Fibroblast of gingiva (primary cell): ENCODE data around the gene ZC3H10.
"Not testable (repeated sequence)": the region's sequence is repeated elsewhere in the genome, so short reads cannot be mapped to it uniquely, and the experiment has no call there.

Experiments used
- DNase-seq: peaks from one replicate; pipeline ENCODE4 v3.0.0-alpha.2; 2011; ENCODE audit warnings: low read depth

ZC3H10 gene, protein sequence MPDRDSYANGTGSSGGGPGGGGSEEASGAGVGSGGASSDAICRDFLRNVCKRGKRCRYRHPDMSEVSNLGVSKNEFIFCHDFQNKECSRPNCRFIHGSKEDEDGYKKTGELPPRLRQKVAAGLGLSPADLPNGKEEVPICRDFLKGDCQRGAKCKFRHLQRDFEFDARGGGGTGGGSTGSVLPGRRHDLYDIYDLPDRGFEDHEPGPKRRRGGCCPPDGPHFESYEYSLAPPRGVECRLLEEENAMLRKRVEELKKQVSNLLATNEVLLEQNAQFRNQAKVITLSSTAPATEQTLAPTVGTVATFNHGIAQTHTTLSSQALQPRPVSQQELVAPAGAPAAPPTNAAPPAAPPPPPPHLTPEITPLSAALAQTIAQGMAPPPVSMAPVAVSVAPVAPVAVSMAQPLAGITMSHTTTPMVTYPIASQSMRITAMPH

DNA sequence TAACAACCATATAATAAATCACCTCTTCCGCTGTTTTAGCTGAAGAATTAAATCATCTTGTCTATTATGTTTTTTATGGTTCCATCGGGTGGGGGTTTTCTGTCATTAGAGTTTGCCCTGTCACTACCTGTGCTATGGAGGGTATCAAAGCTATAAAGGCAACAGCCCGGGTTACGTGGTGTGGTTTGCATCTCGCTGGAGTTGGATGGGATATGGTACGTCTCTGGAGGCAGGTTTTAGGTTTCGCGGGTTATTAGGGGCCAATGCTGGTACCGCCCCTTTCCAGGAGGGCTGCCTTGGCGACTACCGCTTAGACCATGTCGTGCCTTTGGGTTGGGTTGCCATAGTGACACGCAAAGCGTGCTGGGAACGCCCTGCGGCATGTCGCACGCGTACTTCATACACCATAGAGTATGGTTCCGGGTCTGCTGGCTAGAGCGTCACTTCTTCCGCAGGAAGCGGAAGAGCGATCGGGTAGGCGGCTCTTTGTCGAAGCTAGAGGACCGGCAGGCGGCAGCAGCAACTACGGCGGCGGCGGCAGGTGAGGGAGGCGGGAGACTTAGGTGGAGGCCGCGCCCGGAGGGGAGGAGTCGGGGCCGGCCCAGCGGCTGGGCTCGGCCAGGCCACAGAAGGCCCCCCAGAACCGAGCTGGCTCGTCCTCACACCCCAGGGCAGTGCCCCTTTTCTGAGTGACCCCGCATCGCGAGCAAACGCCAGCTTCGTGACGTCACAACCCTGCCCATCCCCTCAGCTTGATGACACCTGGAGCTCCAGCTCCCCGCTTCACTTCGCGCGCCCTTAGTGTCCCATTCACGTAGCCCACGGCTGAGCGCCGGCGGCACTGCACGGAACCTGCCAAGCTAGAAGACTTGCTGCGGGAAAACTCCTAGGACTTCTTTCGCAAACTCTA lies at the start of gene ZC3H10:
Gene ZC3H10 (plus strand): TSS at position 489 of the 910 bp plus-strand sequence. CDS start 2,297 bp downstream, outside the sequence.
- peak; percentile 100 for DNase-seq

DNA sequence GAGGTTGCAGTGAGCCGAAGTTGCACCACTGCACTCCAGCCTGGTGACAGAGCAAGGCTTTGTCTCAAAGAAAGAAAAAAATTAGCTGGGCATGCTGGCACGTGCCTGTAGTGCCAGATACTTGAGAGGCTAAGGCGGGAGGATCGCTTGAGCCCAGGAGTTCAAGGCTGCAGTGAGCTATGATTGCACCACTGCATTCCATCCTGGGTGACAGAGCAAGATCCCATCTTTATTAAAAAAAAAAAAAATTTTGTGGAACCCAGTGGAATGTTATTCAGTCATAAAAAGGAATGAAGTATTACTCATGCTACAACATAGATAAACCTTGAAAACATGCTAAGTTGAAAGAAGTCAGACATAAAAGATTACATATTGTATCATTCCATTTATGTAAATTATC lies 46.4 kb upstream of the ZC3H10 start:
- peak; percentile 42 for DNase-seq

DNA sequence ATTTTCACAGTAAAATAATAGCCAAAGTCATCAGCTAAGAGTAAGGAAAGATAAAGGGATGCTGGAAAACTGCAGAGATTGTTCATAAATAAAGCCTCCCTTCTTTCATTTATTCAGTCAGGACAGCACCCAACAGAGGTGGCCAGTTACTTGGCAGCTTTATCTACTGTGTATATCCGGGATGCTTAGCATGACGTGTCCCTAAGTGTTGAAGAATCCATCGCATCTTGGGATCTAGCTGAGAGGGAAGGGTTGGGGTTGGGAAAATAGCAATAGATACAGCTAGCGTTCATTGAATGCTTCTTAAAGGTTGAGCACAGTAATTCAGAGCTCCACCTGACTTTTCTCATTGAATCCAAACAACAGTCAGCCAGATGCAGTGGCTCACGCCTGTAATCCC lies 43.7 kb upstream of the ZC3H10 start:
- no peak for DNase-seq

DNA sequence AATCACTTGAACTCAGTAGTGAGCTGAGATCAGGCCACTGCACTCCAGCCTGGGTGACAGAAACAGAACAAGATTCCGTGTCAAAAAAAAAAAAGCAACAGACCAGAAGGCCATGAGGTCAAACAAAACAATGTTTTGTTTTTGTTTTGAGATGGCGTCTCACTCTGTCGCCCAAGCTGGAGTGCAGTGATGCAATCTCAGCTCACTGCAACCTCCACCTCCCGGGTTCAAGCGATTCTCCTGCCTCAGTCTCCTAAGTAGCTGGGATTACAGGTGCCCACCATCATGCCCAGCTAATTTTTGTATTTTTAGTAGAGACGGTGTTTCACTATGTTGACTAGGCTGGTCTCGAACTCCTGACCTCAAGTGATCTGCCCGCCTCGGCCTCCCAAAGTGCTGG lies 40.1 kb upstream of the ZC3H10 start:
- not testable (repeated sequence) for DNase-seq

DNA sequence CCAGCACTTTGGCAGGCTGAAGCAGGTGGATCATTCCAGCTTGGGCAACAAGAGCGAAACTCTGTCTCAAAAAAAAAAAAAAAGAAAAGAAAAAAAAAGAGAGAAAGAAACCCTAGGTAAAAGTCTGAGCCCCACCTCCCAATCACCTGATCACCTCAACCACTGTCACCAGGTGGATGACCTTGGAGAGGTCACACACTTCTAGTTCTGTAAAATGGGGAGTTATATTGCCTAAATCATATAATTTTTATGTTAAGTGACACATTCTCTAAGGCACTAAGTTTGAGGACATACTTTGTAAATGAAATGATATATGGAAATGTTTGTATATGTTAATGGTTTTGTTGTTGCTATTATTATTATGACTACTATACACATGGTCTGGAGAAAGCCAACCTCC lies 39.6 kb upstream of the ZC3H10 start:
- DNase-seq, result no peak

DNA sequence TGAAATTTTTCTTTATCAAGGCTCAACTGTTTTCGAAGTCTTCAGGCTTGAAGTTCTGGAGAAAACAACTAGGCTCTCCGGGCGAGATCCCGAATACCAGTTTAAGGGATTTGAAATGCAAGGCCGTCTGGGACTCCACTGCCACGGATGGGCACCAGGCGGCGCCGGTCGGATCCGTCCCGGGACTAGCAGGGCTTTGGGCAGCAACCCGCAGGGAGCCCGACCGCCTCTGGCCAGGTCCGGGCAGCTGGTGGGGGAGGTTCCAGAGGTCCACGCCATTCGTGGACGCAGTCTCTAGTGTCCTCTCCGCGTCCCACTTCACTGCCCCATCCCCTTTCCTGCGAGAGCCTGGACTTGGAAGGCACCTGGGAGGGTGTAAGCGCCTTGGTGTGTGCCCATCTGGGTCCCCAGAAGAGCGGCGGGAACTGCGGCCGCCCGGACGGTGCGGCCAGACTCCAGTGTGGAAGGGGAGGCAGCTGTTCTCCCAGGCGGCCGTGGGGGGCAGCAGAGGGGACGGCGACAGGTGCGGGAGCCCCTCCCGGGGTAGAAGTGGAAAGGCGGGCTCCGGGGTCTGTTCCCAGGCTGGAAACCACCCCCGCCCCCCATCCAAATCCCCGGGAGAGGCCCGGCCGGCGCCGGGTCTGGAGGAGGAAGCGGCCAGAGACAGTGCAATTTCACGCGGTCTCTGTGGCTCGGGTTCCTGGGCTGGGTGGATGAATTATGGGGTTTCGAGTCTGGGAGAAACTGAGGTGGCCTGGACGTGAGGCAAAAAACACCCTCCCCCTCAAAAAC lies 38.9 kb upstream of the ZC3H10 start:
- peak; percentile 80 for DNase-seq

DNA sequence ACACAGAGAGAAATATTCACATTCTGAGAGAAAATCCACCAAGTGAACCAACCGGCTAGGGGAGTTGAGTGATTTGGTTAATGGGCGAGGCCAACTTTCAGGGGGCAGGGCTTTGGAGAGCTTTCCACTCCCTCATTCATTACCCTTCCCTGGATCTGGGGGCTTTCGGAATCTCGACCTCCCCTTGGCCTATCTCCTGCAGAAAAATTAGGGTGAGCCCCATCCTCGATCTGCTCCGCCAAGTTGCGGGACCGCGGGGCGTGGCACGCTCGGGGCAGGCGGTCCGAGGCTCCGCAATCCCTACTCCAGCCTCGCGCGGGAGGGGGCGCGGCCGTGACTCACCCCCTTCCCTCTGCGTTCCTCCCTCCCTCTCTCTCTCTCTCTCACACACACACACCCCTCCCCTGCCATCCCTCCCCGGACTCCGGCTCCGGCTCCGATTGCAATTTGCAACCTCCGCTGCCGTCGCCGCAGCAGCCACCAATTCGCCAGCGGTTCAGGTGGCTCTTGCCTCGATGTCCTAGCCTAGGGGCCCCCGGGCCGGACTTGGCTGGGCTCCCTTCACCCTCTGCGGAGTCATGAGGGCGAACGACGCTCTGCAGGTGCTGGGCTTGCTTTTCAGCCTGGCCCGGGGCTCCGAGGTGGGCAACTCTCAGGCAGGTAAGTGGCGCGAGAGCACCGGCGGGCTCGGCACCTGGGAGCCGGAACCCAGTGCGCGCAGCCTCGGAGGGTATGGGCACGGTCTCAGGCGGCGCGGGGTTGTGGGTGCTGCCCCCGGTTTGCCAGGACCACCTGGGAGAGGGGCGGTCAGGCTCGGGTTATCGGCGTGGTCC lies 38.1 kb upstream of the ZC3H10 start, which contains the start of gene ERBB3:
Gene ERBB3 (plus strand): TSS at position 443 of the 833 bp plus-strand sequence. CDS start 136 bp downstream, at position 579.
- DNase-seq, result peak; percentile 79

DNA sequence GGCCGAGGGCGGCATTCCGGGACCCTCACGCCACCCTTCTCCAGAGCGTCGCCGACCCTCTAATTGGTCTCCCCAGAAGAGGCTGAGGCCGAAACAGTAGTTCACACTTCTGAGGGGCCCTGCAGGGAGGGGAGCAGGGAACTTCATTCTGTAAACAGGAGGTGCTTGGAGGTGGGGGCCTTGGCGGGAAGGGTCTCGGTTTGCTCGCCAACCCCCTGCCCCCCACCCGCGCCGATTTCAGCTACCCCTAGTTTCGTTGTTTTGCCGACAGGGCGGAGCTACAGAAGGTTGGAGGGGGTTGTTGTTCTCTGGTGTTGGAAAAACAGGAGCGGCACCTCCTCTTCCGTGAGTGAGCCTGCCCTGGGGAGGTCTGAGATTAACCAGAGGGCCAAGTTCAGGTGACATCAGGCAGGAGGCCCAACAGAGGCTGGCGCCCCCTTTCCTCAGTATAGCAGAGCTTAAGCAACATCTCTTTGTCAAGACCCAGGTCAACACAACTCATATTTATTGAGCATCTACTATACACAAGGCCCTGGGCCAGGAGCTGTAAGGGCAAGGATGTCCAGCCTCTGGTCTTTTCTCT lies 37.4 kb upstream of the ZC3H10 start:
- DNase-seq, result no peak

DNA sequence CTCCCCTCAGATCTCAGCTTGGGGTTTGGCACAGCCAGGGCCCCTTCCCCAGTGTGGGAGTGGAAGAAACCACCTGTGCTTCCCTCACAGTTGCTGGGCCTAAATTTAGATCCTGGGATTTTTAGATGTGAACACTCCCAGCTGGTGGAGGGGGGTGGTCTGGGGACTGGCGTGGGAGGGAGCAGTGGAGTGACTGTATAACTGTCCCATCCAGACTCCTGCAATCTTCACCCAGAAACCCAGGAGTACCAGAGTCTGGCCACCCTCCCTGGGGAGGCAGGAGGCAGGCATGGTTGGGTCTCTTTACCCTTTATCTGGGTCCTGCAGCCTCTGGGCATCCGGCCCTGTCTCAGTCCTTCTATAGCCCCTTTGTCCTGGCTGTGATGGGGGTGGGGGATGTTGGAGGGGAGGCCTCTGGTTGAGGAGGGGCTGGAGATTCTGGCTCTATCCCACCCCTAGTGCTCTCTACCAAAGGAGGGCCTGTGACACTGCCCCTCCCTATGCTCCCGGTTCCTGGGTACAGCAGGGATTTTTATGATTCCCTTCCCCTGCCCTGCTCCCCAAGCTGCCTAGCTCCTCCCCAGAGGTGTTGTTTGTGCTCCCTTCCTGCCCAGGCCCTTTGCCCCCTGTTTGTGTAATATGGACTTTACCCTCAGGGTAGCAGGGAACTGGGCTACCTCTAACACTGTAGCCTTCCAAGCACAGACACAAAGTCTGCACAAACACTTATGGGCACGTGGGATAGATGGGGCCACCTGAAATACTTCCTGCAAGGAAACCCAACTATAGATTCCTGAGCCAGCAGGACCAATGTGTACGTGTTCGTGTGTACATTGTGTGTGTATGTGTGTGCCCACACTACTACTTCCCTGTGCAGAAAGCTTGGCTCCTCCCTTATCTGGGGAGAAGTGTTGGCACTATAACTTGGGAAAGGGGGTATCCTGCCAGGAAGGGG lies 36.4 kb upstream of the ZC3H10 start:
- no peak for DNase-seq

DNA sequence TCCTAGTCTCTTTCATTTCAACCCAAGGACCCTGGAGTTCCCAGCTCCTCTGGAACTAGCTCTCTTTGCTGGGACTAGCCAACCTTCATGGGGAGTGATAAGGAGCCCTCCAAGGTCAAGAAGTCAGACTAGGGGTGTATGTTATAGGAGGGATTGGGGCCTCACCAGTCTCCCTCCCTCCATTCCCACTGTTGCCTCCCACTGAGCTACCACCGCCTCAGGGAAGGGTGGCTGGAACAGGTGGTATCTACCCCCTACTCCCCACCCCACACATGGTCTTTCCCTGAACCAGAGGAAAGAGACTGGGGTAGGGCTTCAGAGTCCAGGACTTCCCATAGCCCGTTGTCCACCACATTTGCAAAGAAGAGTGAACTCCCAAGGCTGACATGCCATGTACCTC lies 35.7 kb upstream of the ZC3H10 start:
- DNase-seq, result no peak

DNA sequence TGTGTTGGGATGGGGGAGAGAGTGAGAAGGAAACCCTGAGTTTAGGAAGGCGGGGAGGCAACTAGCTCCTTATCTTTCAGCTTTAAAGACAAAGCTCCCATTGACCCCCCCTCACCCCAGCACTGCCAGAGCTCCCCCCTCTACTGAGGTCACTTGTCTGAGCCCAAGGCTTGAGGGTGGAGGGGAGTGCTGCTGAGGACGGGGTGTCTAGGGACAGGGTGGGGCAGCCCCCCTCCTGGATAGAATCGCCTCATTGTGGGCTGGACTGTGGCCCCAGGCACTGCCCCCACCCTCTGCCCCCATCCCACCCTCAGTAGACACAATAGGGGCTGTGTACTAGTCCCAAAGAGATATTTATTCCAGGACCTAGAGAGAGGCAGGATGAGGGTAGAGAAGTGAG lies 35.1 kb upstream of the ZC3H10 start:
- no peak for DNase-seq

DNA sequence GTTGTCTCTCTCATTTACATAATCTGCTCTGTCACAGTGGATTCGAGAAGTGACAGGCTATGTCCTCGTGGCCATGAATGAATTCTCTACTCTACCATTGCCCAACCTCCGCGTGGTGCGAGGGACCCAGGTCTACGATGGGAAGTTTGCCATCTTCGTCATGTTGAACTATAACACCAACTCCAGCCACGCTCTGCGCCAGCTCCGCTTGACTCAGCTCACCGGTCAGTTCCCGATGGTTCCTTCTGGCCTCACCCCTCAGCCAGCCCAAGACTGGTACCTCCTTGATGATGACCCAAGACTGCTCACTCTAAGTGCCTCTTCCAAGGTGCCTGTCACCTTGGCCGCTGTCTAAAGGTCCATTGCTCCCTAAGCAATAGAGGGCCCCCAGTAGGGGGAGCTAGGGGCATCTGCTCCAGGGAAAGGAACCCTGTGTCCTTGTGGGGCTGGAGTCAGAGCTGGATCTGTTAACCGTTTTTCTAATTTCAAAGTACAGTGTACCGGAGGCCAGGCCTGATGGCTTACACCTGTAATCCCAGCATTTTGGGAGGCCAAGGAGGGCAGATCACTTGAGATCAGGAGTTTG lies 33.0 kb upstream of the ZC3H10 start:
- DNase-seq, result no peak

DNA sequence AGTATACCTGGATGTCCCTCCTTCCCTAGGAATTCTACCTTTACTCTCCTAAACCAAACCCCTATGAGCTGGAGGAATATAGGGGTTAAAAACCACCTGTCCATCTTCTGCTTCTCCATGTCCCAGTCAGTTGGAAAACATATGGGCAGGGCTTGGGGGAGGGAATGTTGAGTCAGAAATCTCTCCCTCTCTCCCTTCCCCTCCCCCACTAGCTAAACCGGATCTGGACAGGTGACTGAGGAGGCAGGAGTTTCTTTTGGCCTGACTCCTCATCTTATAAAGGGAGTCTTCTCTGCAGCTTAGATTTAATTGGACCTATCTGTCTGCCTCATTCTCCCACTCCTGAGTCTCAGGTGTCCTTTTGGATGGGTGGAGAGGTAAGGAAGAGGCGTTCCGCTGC lies 32.0 kb upstream of the ZC3H10 start:
- DNase-seq, result no peak

DNA sequence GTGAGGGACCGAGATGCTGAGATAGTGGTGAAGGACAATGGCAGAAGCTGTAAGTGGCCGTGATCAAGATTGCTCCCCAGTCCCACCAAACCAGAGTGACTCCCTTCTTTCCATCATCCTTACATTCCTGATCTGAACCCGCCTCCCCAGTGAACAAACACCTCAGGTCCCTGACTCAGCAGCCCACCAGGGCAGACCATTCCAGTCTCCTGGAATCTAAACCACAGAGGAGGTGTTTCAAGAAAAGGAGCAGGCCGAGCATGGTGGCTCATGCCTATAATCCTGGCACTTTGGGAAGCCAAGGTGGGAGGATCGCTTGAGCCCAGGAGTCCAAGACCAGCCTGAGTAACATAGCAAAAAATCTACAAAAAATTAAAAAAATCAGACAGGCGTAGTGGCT lies 31.5 kb upstream of the ZC3H10 start:
- DNase-seq, result no peak

DNA sequence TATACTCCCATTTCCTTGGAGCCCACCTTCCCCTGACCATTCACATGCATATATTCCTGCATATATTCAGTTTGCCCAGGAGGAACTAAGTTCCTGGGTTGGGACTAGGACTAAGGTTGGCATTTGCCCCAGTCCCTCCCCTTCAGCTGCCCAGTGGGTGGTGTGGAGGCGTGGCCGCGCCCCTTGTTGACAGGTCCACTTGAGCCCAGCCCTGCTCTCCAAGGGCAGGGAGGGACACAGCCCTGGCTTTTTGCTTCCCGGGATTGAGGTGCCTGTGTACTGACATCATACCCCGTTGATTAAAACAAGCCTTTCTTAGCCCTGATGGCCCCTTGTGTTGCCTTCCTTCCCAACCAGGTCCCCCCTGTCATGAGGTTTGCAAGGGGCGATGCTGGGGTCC lies 30.8 kb upstream of the ZC3H10 start:
- no peak for DNase-seq

DNA sequence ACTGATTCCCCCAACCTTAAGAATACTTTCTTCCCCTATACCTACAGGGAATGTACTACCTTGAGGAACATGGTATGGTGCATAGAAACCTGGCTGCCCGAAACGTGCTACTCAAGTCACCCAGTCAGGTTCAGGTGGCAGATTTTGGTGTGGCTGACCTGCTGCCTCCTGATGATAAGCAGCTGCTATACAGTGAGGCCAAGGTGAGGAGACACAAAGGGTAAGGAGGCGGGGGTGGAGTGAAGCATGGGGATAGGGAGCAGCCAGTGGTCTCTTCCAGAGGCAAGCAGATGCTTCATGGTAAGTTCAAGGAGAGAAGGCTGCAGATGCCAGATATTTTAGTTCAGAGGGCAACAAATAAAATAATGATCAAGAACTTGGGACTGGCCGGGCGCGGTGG lies 20.3 kb upstream of the ZC3H10 start:
- DNase-seq, result no peak

DNA sequence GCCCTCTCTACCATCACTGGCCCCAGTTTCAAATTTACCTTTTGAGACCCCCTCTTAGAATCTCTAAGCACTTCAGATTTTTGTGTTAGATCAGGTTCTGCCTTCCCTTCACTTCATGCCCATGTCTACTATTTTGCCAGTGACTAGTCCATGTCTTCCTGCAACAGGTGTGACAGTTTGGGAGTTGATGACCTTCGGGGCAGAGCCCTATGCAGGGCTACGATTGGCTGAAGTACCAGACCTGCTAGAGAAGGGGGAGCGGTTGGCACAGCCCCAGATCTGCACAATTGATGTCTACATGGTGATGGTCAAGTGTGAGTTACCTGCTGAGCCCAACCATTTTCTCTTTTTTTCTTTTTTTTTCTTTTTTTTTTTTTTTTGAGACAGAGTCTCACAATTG lies 19.5 kb upstream of the ZC3H10 start:
- no peak for DNase-seq

DNA sequence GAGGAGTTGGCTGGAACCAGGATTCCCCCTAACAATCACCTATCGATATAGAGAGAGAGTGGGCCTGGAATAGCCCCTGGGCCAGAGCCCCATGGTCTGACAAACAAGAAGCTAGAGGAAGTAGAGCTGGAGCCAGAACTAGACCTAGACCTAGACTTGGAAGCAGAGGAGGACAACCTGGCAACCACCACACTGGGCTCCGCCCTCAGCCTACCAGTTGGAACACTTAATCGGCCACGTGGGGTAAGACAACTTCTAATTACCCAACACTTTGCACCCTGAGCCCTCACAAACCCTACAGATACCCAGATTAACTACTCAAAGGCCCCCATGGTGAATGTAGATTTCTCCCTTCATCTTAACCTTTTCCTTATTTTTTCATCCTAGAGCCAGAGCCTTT lies 18.3 kb upstream of the ZC3H10 start:
- DNase-seq, result no peak

DNA sequence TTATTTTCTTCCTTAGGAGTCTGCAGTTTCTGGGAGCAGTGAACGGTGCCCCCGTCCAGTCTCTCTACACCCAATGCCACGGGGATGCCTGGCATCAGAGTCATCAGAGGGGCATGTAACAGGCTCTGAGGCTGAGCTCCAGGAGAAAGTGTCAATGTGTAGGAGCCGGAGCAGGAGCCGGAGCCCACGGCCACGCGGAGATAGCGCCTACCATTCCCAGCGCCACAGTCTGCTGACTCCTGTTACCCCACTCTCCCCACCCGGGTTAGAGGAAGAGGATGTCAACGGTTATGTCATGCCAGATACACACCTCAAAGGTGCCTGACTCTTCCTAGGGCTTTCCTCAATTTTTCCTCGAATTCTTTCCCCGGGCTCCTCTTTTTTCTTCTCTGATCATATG lies 17.0 kb upstream of the ZC3H10 start:
- DNase-seq, result no peak
